ENCODE results near the gene SLC39A11. TPM values are rescaled to one million over a fixed set of nuclear protein-coding genes. Genes with fewer than 3 reads are reported as not detected.
"Not testable (repeated sequence)": the region's sequence is repeated elsewhere in the genome, so short reads cannot be mapped to it uniquely, and the experiment has no call there.

The SLC39A11 gene
- total and polyA plus RNA-seq, 4 donors = 9.3 to 49.3 (median 24.7) TPM

GRCh38 chr17:72995008-72995656, 97.4 kb downstream of the SLC39A11 start:
- 95 to 100% methylated on average over 1 of the region's 1 CpG for WGBS, 2 donors
- Histone ChIP-seq H3K27ac (ENCODE audit: low read depth in 1 of 2, low read length in 1 of 2) (no peak overlapping the region), H3K27me3 (ENCODE audit: control insufficient read depth in 3 of 3, insufficient read depth in 3 of 3, low read length in 2 of 3) (no peaks in the 10 kb centered on the region), H3K4me3 (no peak overlapping the region), H3K9ac (ENCODE audit: insufficient read depth in 1 of 2, low read length in 2 of 2) (no peak overlapping the region), H3K9me3 (ENCODE audit: control insufficient read depth in 4 of 4, insufficient read depth in 3 of 4, low read length in 3 of 4) (no peaks in the 10 kb centered on the region), H3K4me1 (ENCODE audit: control insufficient read depth in 5 of 5, insufficient read depth in 5 of 5, low read length in 5 of 5) (no peaks in the 10 kb centered on the region), H3K36me3 (ENCODE audit: control insufficient read depth in 4 of 4, insufficient read depth in 4 of 4, low read length in 4 of 4) (no peaks in the 10 kb centered on the region)
- DNase-seq = no peak
- TF ChIP-seq CTCF (IDR thresholded peaks at IDR 0.05; ENCODE audit: control extremely low read depth, extremely low read depth) = no peak
- no peak for ATAC-seq (ENCODE audit: insufficient read depth, low FRiP score)

- H3K4me3 ChIP-seq; H3K9ac ChIP-seq (ENCODE audit: insufficient read depth in 1 of 2, low read length in 2 of 2); H3K27ac ChIP-seq (ENCODE audit: low read depth in 1 of 2, low read length in 1 of 2); H3K27me3 ChIP-seq (ENCODE audit: control insufficient read depth in 3 of 3, insufficient read depth in 3 of 3, low read length in 2 of 3); H3K4me1 ChIP-seq (ENCODE audit: control insufficient read depth in 5 of 5, insufficient read depth in 5 of 5, low read length in 5 of 5); H3K9me3 ChIP-seq (ENCODE audit: control insufficient read depth in 4 of 4, insufficient read depth in 3 of 4, low read length in 3 of 4); H3K36me3 ChIP-seq (ENCODE audit: control insufficient read depth in 4 of 4, insufficient read depth in 4 of 4, low read length in 4 of 4); DNase-seq; ATAC-seq (ENCODE audit: insufficient read depth, low FRiP score): not testable (repeated sequence)
- WGBS, 2 donors = 73 to 85% methylated on average over 6 of the region's 6 CpGs
Measured at GRCh38 chr17:72992783-72993467, 99.6 kb downstream of the SLC39A11 start.

GRCh38 chr17:72991651-72992050, 100.8 kb downstream of the SLC39A11 start:
- WGBS, 2 donors = 96 to 97% methylated on average over 2 of the region's 2 CpGs
- no peak for TF ChIP-seq CTCF (IDR thresholded peaks at IDR 0.05; ENCODE audit: control extremely low read depth, extremely low read depth)
- H3K4me3 ChIP-seq = no peak overlapping the region
- DNase-seq = no peak
- H3K27me3 ChIP-seq (ENCODE audit: control insufficient read depth in 3 of 3, insufficient read depth in 3 of 3, low read length in 2 of 3) = no peaks in the 10 kb centered on the region
- no peak for ATAC-seq (ENCODE audit: insufficient read depth, low FRiP score)
- no peak overlapping the region for H3K9ac ChIP-seq (ENCODE audit: insufficient read depth in 1 of 2, low read length in 2 of 2)
- no peak overlapping the region for H3K27ac ChIP-seq (ENCODE audit: low read depth in 1 of 2, low read length in 1 of 2)
- no peaks in the 10 kb centered on the region for H3K9me3 ChIP-seq (ENCODE audit: control insufficient read depth in 4 of 4, insufficient read depth in 3 of 4, low read length in 3 of 4)
- no peaks in the 10 kb centered on the region for H3K4me1 ChIP-seq (ENCODE audit: control insufficient read depth in 5 of 5, insufficient read depth in 5 of 5, low read length in 5 of 5)
- no peaks in the 10 kb centered on the region for H3K36me3 ChIP-seq (ENCODE audit: control insufficient read depth in 4 of 4, insufficient read depth in 4 of 4, low read length in 4 of 4)

DNA sequence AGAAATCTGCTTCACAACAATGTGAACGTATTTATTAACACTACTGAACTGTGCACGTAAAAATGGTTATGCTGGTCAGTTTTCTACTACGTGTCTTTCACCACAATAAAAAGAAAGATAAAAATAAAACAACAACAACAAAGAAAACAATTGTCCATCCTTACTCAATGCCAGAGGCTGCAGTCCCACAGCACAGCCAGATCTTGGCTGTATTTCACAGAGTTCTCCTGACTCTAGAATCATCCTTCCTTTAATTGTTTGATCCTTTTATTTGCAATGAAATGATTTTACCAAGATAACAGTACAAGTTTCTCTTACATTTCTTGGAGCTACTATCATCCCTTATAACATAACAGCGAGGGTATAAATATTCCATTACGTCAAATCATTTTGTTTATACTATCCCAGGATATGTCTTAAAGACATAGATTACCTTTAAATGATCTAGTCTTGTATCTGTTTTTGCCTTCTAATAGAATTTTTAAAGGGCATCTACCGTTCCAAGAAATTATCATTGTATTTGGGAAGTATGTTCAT, 103.3 kb downstream of the SLC39A11 start:
- Histone ChIP-seq H3K27ac (ENCODE audit: low read depth in 1 of 2, low read length in 1 of 2) (no peak overlapping the region), H3K36me3 (ENCODE audit: control insufficient read depth in 4 of 4, insufficient read depth in 4 of 4, low read length in 4 of 4) (no peaks in the 10 kb centered on the region), H3K27me3 (ENCODE audit: control insufficient read depth in 3 of 3, insufficient read depth in 3 of 3, low read length in 2 of 3) (no peaks in the 10 kb centered on the region), H3K9ac (ENCODE audit: insufficient read depth in 1 of 2, low read length in 2 of 2) (no peak overlapping the region), H3K9me3 (ENCODE audit: control insufficient read depth in 4 of 4, insufficient read depth in 3 of 4, low read length in 3 of 4) (no peaks in the 10 kb centered on the region), H3K4me3 (no peak overlapping the region), H3K4me1 (ENCODE audit: control insufficient read depth in 5 of 5, insufficient read depth in 5 of 5, low read length in 5 of 5) (peaks cover 0 to 6% (median 0%) of the 10 kb centered on the region in 5 donors)
- no peak for ATAC-seq (ENCODE audit: insufficient read depth, low FRiP score)
- WGBS, 2 donors = 70 to 79% methylated on average over 6 of the region's 6 CpGs
- no peak for TF ChIP-seq CTCF (IDR thresholded peaks at IDR 0.05; ENCODE audit: control extremely low read depth, extremely low read depth)
- no peak for DNase-seq

Data from lung (tissue), 12 donors.